HG03066 (cell line): Measurements from ENCODE around the gene PDE4D.
A peak's percentile ranks its signal among the peaks of the same experiment; 100 is the strongest.

ENCODE experiments used
- ATAC-seq: cut with Tn5 transposase; IDR thresholded peaks from one replicate; pipeline ENCODE4 v1.9.1; 2021; ENCODE audit warnings: low read depth; ENCODE audit not compliant: unreplicated experiment

PDE4D gene

DNA sequence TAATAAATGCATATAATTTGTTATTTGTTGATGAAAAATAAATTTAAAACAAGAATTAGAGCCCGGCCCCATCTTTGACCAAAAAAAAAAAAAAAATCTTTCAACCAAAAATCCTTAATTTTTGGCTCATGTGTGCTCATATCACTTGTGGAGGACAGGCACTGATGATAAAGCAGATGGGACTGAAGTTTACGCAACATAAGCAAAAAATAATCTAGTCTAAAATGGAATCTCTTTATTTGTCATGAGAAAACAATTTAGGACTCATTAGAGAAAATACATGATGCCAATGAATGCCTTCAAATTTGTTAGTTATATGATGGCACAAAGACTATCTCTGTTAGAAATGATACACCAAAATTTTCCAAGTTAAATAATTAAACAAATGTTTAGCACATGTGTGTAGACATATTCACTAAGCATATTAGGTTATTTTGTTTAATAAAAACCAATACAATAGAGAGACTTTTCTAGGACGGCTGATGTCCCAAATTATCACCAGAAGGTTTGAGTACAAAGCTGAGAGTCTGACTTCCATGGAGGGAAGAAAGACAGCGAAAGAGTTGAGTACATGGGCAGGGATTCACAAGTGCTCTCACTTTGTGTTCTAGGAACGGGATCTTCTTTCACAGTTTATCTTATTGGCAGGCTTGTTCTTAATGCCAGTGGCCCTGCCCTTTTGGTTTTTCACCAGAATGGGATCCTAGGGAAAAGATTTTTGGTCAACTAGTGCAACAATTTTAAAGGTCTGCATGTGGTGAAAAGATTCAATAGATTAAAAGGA, 689.2 kb downstream of the PDE4D start:
- no peak for ATAC-seq

DNA sequence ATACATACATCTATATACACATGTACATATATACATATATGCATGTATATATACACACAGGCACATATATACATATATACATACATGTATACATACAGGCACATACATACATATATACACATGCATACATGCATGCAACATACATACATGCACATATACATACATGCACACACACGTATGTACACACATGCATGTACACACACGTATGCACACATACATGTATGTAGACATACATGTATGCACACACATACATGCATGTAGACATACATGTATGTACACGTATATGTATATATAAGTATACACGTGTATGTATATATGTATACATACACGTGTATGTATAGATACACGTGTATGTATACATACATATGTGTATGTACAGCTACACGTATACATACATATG, 693.7 kb downstream of the PDE4D start:
- ATAC-seq: no peak

DNA sequence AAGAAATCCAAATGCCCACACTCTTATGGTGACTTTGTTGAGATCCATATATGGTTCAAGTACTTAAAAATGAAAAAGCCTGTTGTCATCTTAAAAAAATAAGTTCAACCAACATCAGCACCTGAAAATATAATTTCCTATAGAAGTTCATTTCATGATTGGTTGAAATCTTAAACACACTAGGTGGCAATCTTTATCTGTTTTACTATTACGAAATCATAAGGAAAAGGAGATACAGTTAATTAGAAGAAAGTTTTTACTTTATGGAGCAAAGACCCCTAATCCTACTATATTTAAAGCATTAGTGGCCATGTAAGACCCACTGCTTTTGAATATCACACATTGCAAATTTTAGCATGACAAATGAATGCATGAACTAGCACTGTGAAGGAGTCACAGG, 694.7 kb downstream of the PDE4D start:
- no peak for ATAC-seq

DNA sequence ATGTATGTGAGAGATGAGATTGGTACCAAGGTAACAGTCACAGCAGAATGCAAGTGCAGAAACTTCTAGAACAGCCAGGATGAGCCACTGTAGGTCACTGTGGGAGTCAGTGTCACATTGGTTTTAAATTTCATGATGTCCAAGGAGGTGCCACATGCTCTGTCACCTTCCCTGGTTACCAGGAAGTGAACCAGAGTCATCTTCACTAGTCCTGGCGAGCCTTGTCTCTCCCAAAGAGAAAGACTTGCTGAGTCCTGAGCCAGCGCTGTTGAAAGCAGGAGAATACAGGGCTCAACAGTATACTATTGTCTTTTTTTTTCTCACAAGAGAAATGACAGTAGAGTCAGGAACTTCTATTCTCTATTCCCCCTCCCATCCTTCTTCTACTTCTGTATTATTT, 695.2 kb downstream of the PDE4D start:
- ATAC-seq: no peak

DNA sequence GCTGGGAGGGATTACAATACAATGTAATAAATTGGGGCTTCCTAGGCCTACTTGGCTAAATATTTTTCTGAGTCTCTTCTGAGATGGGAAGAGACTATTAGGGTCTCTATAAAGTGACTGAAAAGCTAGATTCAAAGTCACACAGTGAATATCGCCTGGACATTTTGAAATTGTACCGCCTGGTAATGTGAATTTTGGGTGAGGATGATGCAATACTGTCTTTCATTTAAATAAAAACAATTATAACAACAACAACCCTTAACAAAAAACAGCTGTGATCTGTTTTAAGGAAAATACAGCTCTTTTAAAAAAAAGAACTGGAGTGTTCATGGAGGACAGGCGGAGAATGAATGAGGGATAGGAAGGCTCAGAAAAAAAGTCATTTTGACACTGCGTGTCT, 695.6 kb downstream of the PDE4D start:
- no peak for ATAC-seq

- ATAC-seq: no peak
These were observed 699.8 kb downstream of the PDE4D start for GRCh38 chr5:59193616-59194319.

- no peak for ATAC-seq
These were observed 702.8 kb downstream of the PDE4D start for GRCh38 chr5:59190746-59191145.

DNA sequence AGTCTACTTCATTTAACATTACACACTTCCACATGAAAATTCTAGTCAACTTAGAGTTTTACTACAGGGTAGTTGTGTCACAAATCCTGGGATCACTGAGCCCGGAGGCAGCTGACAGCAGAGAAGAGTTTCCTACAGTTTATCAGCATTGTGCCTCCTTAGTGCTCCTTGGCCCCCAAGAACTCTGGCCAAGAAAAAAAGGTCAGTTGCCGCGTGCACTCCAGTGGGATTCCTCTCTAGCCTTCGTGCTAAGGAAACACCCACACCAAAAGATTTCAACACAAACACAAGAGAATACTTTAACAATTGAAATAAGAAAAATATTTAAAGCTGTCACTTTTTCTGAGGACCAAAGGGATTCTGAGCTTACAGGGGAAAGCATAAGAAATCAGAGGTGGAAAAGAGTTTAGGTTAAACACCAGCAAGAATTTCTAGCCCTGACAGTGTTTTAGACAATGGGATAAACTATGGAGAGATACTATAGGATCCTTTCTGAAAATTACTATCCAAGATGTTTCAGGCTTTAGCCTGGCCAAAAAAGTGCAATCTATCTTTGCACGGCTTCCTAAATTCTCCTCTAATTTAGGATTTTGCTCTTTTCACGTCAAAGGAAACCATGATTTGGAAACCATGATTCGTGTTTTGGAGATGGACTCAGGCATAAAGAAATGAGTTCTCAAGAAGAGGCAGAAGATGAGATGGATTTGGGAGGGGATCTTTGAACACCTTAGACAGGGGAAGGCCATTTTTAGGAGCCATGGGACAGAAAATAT, 703.9 kb downstream of the PDE4D start:
- ATAC-seq: no peak

DNA sequence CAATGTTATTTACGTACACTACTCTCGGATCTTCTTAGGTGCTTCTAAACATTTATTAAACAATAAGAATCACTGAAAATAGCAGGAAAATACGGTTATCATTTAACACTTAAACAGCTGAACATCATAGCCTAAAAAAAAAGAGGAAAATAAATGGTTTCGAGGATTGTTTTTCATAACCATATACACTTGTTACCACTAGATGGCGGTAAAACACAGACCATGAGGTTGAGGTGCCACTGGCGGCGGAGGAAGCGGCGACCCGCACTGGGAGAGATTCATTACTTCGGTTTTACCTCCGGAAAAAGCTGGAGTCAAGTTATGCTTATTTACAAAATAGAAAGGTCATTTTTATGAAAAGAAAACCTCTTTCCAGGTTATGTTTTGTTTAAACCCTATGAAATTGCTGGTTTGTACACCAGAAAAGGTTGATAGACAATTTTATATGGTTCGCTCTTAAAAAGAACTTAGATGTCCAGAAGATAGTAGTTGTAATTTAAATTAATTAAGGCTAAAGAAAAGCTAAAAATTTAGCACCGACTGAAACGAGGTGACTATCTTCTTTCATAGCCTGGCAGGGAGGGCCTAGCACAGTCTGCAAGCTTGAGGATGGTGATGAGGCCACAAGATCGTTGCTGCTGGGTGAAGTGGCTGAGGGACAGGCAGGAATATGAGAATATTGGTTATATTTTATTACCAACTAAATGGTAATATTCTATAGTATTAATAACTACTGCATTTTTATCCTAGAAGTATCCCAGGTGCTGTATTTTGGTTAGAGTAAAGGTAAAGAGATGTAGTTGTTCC, 704.9 kb downstream of the PDE4D start:
- no peak for ATAC-seq

DNA sequence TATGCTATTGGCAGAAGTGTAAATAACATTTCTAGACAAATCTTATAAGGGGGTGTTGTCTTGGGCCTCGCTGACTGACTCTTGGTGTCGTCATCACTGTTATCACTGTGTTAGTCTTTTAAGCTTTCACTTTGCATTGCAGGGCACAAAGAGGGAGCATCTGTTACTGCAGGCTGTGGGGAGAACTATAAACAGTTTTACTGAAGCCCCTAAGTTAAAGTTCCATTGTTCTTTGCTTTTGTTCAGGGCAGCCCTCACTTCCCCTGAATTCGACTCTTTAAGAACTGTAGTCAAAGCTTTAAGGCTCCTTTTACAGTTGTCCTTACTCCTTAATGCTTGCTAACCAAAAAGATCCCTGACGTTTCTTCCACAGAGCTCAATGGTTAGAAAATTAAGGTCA, 705.7 kb downstream of the PDE4D start:
- no peak for ATAC-seq

- no peak for ATAC-seq
These were observed 706.9 kb downstream of the PDE4D start for GRCh38 chr5:59186623-59187022.

DNA sequence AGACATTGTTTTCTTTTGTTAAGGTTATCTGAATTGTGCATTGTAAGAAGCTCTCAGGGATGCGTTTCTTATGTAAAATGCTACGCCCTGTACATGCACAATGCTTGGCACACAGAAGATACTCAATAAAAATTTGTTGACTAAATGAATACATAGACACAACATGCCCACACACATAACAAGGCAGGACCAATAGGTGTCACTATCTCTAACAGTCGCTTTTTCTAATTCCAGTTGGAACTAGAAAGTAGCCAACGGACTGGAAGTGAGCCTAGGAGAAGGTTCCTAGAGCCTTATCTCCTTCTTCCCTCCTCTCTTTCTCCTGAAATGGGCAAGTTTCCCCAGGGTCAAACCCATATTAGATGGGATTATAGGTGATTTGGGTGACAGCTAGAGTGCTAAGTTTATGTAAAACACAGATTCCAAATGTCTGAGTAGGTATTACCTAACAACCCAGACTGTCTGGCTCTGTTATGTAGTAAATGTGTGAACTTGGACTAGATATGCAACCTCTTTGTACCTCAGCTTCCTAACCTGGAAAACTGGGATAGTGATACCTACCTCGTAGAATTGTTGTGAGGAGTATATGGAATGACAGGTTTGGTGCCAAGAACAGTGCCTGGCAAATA, 707.7 kb downstream of the PDE4D start:
- no peak for ATAC-seq

DNA sequence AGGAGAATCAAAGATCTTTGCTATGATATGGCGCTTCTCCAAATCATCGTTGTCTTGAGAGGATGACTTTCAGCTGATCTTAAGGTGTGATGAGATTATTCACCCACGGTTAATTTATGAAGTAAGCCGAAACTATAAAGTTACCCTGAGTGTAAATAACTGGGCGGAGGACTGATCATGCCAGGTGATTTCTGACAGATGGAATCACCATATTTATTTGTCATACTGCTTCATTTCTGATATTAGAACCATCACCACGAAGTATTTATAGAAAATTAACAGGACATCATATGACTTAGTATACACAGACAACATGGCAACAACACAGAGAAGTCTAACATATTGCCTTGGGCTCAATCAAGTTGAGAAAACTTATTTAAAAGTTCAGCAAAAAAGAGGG, 708.8 kb downstream of the PDE4D start:
- no peak for ATAC-seq

DNA sequence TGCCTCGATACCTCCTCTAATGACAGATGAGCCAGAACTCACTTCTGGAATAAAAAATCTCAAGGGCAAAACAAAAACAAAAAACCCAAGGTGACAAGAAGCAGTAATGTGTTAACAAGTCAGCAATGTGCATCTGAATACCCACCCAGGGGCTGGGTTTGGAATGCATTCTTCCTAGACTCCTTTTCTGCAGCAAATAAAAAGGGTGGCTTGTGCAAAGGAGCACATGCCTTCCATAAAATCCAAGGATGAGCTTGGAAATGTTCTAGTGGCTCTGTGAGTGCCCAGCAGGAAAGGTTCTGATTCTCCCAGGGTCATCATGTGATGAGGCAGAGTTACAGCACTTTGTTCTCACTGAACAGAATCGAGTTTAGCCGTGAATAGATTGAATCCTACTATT, 710.8 kb downstream of the PDE4D start:
- no peak for ATAC-seq

GRCh38 chr5:59180515-59180914, 713.0 kb downstream of the PDE4D start:
- peak; percentile 67 for ATAC-seq

GRCh38 chr5:59179704-59180103, 713.8 kb downstream of the PDE4D start:
- ATAC-seq: no peak

DNA sequence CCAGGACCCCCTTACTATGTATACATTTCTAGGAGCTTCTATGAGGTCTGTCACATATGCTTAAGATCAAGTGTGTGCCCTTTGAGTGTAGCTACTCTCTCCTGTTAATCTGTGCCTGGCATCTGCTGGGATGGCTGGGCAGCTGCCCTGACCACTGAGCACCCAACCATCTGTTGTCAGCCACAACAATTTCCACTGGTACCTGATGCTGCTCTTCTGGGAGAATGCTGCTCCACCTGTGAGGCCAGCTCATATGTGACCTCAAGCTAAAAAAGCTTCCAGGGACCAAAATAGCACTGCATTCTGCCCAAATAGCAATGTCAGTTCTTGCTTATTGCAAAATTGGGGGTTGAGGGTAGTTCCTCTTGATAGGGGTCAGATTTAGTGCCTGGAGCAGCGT, 715.0 kb downstream of the PDE4D start:
- ATAC-seq: no peak

GRCh38 chr5:59178071-59178470, 715.5 kb downstream of the PDE4D start:
- ATAC-seq: no peak

- no peak for ATAC-seq
These were observed 715.9 kb downstream of the PDE4D start for GRCh38 chr5:59177644-59178043.

GRCh38 chr5:59174248-59174844, 719.2 kb downstream of the PDE4D start:
- ATAC-seq: no peak
